Upper lobe of right lung (tissue), 1 donor: ENCODE results near the gene CST4. TPM values are rescaled to one million over a fixed set of nuclear protein-coding genes. Genes with fewer than 3 reads are reported as not detected.

Experiments
- ATAC-seq: fragments of 200-7000 bp; cut with Tn5 transposase; one replicate; pipeline ENCODE4 v1.9.1; 2020; ENCODE audit warnings: mild to moderate bottlenecking, moderate library complexity
- DNase-seq: peaks from one replicate; pipeline ENCODE4 v3.0.0-alpha.2; 2020
- H3K27ac ChIP-seq: fragments of 200-600 bp; one replicate; pipeline ENCODE4 v1.8.0; 2022
- H3K27me3 ChIP-seq: fragments of 200-600 bp; one replicate; pipeline ENCODE4 v1.8.0; 2022; ENCODE audit warnings: mild to moderate bottlenecking
- H3K36me3 ChIP-seq: fragments of 200-600 bp; one replicate; pipeline ENCODE4 v1.8.0; 2022
- H3K4me1 ChIP-seq: fragments of 200-600 bp; one replicate; pipeline ENCODE4 v1.8.0; 2022
- H3K4me3 ChIP-seq: fragments of 200-600 bp; one replicate; pipeline ENCODE4 v1.8.0; 2022; ENCODE audit warnings: mild to moderate bottlenecking
- H3K9me3 ChIP-seq: fragments of 200-600 bp; one replicate; pipeline ENCODE4 v1.8.0; 2022
- CTCF ChIP-seq: fragments of 200-600 bp; IDR thresholded peaks from one replicate; pipeline ENCODE4 v1.8.0; 2022; ENCODE audit warnings: antibody characterized with exemption
- intact Hi-C: fragments of 100-400 bp; cut with DNase I; formaldehyde crosslinking; loops from one replicate; pipeline ENCODE4 v1.11.0; 2022
- total RNA-seq: library from RNA; stranded (reverse); fragmentation: NEBNext Ultra II Directional; extraction: Animal tissue kit (Norgen Biotek cat#: 25700); gene quantifications from one replicate; pipeline ENCODE4 v1.2.1, GENCODE V29; 2021
- donor health status: DM: no; HTN: yes; CAD: no; lungs with severe emphysema.

The CST4 gene
- total RNA-seq, 1 donor from 2014 or later, result not detected

GRCh38 chr20:23670361-23670760 lies 18.5 kb downstream of the CST4 start:
- intact Hi-C loops, result no loop called here
- Histone ChIP-seq H3K27me3 (no peaks in the 10 kb centered on the region), H3K4me3 (no peak overlapping the region), H3K36me3 (no peaks in the 10 kb centered on the region), H3K4me1 (no peaks in the 10 kb centered on the region), H3K27ac (no peak overlapping the region), H3K9me3 (no peaks in the 10 kb centered on the region)
- DNase-seq (no peak), ATAC-seq (no peak)
- no peak for TF ChIP-seq CTCF

GRCh38 chr20:23669866-23670265 lies 19.0 kb downstream of the CST4 start:
- H3K9me3 ChIP-seq, result no peaks in the 10 kb centered on the region
- H3K4me3 ChIP-seq, result no peak overlapping the region
- DNase-seq (no peak), ATAC-seq (no peak)
- no peaks in the 10 kb centered on the region for H3K4me1 ChIP-seq
- H3K27me3 ChIP-seq, result no peaks in the 10 kb centered on the region
- intact Hi-C loops, result no loop called here
- no peak overlapping the region for H3K27ac ChIP-seq
- no peak for TF ChIP-seq CTCF
- H3K36me3 ChIP-seq, result no peaks in the 10 kb centered on the region

GRCh38 chr20:23669327-23669726 lies 19.5 kb downstream of the CST4 start:
- Histone ChIP-seq H3K36me3 (no peaks in the 10 kb centered on the region), H3K9me3 (no peaks in the 10 kb centered on the region), H3K4me1 (no peaks in the 10 kb centered on the region), H3K27me3 (no peaks in the 10 kb centered on the region), H3K27ac (no peak overlapping the region), H3K4me3 (no peak overlapping the region)
- TF ChIP-seq CTCF, result no peak
- intact Hi-C loops, result no loop called here
- no peak for DNase-seq
- no peak for ATAC-seq

GRCh38 chr20:23668477-23668951 lies 20.3 kb downstream of the CST4 start:
- no peaks in the 10 kb centered on the region for H3K9me3 ChIP-seq
- peak; percentile 88 for TF ChIP-seq CTCF
- no peaks in the 10 kb centered on the region for H3K4me1 ChIP-seq
- intact Hi-C loops, result no loop called here
- H3K36me3 ChIP-seq, result no peaks in the 10 kb centered on the region
- DNase-seq (no peak), ATAC-seq (peak; percentile 93)
- H3K27me3 ChIP-seq, result no peaks in the 10 kb centered on the region
- H3K4me3 ChIP-seq, result no peak overlapping the region
- no peak overlapping the region for H3K27ac ChIP-seq

- DNase-seq (no peak), ATAC-seq (no peak)
- Histone ChIP-seq H3K27me3 (no peaks in the 10 kb centered on the region), H3K9me3 (no peaks in the 10 kb centered on the region), H3K36me3 (no peaks in the 10 kb centered on the region), H3K4me1 (no peaks in the 10 kb centered on the region), H3K4me3 (no peak overlapping the region), H3K27ac (no peak overlapping the region)
- no peak for TF ChIP-seq CTCF
- intact Hi-C loops, result no loop called here
These were observed 21.2 kb downstream of the CST4 start for GRCh38 chr20:23667666-23668065.

GRCh38 chr20:23666698-23667097 lies 22.1 kb downstream of the CST4 start:
- intact Hi-C loops, result no loop called here
- H3K4me3 ChIP-seq, result no peak overlapping the region
- no peak for ATAC-seq
- no peak overlapping the region for H3K27ac ChIP-seq
- H3K36me3 ChIP-seq, result no peaks in the 10 kb centered on the region
- no peaks in the 10 kb centered on the region for H3K4me1 ChIP-seq
- H3K27me3 ChIP-seq, result no peaks in the 10 kb centered on the region
- TF ChIP-seq CTCF, result no peak
- no peaks in the 10 kb centered on the region for H3K9me3 ChIP-seq
- no peak for DNase-seq
